ENCODE results near the gene TRIM29.
"Not testable (repeated sequence)": the region's sequence is repeated elsewhere in the genome, so short reads cannot be mapped to it uniquely, and the experiment has no call there.

Gene TRIM29

DNA sequence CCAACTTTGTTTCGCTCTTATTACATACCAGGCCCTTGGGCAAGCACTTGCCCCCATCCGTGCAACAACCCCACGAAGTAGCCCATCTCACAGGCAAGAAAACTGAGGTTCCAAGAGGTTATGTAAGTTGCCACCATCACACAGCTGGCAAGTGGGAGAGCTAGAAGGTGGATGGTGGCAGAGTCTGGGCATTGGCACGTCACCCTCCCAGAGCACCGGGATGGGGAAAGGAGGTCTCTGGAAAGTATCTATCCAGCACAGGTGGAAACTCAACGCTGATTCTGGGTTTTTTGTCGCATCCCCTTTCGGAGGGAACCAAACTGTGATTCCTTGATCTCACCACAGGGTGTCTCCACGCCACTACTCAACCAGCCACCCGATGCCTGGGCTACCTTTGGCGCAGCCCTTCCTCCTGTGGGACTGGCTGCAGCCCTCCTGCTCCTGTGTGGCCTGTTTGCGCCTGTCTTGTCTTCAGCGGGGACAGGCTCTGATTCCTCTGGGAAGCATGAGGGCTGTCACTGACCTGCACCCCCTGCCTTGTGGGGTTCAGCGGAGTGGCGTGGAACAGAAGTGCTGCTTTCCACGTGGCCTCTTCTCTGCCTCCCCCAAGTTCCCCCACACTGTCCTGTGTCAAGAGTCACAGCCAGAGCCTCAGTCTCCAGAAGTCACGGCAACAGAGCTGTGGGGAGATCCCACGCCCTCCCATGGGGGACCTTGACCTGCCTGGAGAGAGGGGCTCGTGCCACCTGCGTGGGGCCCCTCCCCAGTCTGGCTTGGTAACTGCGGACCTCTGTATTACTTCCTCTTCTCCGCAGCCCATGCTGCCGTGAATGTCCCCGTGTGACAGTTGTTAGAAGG is 34.4 kb upstream of the TRIM29 start:
- peak; percentile 77 for DNase-seq (ENCODE audit: low spot score)

DNA sequence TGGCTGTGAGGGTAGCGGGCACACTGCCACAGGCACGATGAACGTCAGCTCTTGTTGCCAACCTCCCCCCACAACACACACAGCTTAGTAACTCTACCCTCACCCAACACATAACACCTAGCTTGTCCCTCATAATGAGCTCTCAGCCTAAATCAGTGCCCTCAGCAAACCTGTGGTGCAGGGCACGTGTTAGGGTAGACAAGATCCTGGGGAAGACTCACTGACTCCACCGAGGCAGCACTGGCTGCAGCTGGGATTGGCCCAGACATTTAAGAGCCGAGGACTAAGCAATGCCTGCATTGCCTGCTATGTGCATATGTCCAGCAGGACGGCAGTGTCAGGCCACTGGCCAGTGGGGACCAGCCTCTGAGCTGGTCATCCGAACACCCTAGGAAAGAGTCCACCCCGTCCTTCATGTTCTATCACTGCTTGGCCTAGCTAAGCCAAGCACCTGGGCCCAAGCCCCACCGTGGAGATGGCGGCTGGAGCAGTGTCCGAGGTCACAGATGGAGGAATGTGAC is 32.9 kb upstream of the TRIM29 start:
- DNase-seq (ENCODE audit: low spot score): no peak

DNA sequence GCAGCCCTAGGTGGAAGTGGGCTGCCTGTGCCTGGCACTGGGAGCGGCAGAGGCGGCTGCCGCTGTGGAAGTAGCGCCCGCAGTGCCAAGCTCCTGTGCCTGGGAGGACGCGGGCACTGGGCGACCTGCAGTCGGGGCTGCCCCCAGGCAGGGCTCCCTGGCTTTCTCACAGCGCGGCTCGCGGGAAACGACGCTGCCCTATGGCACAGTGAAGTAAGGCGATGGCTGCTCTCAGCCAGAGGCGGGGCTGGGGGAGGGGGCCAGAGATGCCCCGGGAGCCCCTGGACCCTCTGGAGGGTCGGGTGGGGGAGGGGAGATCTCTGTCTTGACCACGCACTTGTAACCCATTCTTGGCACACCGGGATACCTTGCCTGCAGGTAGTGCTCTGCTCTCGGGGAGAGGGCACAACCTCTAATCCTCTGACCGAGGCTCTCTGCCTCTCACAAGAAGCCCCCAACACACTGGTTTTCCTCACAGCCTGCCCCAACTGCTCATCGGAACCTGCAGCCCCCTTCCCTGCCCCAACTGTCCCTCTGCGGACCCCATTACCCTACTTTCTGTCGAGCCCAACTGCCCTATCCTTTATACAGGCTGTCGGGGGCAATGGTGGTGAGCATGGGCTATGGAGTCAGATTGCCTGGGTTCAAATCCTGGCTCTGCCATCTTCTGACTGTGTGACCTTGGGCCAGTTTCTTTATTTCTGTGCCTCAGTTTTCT is 32.2 kb upstream of the TRIM29 start:
- no peak for DNase-seq (ENCODE audit: low spot score)

DNA sequence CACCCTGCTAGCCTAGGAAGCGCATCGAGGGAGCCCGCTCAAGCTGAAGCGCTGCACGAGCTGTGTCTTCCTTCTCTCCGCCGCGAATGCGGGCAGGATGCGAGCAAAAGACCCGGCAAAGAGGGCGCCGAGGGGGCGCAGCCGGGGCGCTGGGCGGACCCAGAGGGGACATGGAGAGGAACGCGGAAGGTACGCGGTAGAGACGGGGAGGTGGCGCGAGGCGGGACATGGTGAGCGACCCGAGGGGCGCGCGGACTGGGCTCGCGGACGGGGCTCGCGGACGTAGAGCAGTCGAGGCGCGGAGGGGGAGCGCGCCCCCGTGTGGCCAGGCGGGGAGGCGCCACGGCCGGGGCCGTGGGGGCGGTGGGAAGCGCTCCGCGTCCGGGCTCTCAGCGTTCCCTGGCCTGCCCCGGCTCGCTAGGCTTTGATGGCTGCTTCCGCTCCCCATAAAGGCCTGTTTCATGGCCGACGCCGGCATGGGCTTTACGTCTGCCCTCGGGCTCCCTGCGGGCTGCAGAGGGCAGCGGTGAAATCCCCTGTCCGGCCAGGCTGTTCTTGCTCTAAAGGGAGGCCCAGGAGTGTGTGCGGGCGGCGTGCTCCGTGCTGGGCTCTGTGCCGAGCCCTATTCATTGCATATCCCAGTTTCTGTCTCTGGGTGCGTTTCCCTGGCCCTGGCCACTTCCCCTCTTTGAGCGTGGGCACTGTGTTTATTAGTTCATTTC is 31.2 kb upstream of the TRIM29 start:
- peak; percentile 74 for DNase-seq (ENCODE audit: low spot score)

DNA sequence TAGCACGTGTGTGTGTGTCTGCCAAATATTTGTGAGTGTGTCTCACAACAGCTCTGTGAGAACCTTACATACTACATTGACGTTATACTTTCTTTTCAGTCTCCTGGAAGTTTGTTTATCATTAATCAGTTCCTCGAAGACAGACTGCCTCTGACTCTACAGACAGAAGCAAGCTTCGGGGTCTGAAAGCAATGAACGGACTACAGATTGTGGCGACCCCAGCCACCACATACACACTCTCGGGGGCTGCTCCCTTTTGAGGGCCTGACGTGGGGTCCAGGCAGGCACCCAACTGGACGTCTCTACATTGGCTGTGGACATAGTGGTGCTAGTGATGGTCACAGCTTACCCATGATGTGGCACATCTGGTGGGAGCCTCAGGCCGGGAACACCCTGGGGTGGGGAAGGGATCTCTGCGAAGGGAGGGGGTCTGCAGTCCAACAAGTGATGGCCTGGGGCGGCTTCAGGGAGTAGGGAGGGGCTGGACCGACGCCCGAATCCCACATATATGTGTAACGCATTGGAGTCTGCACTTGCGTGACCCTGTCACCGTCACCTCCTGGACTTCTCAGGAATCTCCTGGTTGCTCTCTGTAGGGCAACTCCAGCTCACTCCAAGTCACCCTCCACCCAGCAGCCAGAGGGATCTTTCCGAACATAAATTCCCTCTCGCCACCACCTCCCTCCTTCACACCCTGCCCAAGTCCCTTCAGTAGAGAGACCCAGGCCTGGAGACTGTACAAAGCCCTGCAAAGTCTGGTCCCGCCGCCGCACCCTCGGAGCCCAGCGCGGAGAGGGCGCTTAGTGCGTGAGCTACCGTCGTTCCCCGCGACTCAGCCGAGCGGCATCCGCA is 30.4 kb upstream of the TRIM29 start:
- peak; percentile 41 for DNase-seq (ENCODE audit: low spot score)

DNA sequence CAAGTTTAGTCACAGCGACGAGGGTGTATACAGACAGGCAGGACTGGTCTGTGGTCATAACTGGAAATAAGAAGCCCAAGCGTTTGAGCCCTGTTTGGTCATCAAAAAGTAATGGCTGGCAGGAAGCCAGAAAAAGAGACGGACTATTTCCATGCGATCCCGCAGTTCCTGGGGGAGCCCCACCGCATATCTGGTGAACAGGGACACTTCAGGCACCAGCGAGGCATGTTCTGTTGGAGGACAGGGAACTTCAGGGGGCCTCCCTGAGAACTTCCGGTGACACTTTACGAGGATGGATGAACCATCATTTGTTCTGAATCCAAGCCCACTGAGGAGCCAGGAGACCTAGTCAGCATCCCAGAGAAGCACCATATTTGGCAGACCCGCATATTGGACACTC is 29.7 kb upstream of the TRIM29 start:
- no peak for DNase-seq (ENCODE audit: low spot score)

DNA sequence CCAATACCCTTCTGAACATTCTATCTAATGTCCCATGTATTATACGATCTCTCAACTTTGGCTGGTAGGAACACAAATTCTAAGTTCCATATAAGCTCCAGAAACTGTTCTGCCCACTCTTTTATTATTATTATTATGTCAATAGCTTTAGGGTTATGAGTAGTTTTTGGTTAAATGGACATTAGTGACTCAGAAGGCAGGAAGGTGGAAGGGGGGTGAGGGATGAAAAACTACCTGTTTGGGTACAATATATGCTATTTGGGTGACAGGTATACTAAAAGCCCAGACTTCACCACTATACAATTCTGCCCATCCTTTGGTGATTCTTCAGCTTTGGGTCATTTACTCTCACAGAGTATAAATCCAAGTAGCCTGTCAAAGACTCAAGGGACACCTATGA is 22.5 kb upstream of the TRIM29 start:
- DNase-seq (ENCODE audit: low spot score): no peak

DNA sequence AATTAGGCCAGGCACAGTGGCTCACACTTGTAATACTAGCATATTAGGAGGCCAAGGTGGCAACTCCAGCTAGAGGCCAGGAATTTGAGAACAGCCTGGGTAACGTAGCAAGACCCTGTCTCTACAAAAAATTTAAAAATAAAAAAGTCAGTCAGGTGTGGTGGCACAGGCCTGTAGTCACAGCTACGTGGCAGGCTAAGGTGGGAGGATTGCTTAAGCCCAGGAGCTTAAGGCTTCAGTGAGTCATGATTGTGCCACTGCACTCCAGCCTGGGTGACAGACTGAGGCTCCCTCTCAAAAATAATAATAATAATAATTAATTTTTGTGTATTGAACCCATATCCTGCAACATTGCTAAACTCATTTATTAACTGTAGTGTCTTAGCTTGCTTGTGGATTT is 15.3 kb upstream of the TRIM29 start:
- DNase-seq (ENCODE audit: low spot score): no peak

DNA sequence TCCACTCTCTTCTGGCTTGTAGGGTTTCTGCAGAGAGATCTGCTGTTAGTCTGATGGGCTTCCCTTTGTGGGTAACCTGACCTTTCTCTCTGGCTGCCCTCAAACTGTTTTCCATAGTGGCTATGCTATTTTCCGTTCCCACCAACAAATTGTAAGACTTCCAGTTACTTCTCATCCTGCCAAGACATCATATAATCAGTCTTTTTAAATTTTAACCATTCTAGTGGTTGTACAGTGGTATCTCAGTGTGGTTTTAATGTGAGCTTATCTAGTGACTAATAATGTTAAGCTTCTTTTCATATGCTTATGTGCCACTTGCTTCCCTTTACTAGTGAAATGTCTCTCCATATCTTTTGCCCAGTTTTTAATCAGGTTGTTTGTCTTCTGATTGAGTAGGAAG is 13.6 kb upstream of the TRIM29 start:
- DNase-seq (ENCODE audit: low spot score): no peak

DNA sequence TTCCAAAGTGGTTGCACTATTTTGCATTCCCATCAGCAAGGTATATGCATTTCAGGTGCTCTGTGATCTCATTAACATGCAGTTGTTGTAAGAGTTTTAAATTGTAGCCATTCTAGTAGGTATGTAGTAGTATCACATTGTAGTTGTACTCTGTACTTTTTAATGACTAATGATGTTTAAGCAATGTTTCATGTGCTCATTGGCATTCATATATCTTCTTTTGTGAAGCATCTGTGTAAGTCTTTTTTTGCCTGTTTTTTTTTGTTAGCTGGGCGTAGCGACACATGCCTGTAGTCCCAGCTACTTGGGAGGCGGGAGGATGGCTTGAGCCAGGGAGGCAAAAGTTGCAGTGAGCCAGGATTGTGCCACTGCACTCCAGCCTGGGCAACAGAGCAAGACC is 11.3 kb upstream of the TRIM29 start:
- no peak for DNase-seq (ENCODE audit: low spot score)

DNA sequence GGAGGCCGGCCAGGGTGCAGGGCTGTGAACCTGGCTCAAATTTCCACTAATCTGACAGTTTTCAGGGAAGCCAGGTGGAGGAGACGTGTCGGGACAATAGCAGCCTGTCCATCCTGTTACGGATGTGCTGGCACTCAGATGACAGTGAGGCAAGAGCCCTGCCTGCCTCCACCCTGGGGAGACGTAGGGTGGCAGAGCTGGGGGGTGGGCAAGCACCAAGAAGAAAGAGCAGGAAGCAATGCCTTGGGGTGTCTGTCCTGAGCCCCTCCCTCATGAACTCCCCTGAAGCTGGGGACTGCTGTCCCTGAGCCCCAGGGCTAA is 10.0 kb upstream of the TRIM29 start:
- no peak for DNase-seq (ENCODE audit: low spot score)

DNA sequence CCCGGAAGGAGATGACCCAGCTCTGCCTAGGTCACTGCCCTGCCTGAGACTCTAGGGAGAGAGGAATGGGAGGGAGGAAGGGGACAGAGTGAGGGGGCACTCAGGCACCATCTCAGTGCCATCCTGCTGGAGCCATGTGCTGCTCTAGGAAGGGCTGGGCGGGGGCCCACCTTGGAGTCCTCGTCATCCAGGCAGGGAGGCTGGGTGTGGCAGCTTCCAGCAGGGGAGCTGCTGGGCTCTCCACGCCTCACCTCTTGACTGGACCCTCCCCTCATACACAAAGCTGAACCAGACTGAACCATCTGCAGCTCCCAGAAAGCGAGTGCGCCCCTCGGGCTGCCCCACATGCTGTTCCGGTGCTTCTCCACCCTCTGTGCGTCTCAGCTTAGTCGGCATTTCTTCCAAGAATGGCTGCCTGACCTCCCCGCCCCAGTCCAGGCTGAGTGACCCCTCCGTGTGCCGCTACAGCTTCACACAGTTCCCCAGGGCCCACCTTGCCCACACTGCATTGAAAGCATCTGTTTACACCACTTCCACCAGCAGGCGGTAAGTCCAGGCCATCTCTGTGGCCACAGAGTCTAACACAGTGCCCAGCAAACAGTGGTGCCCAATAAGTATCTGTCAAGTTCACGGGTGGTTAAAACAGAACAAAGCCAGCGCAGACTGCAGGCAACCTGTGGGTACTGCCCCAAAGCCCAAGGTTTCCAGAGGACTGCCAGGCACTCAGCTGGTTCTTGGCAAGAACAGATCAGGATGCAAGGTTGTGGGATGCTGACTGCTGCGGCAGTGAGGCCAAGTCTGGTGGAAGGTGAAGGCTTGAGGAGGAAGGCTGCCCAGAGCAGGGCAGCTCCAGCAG is 9.4 kb upstream of the TRIM29 start:
- no peak for DNase-seq (ENCODE audit: low spot score)

DNA sequence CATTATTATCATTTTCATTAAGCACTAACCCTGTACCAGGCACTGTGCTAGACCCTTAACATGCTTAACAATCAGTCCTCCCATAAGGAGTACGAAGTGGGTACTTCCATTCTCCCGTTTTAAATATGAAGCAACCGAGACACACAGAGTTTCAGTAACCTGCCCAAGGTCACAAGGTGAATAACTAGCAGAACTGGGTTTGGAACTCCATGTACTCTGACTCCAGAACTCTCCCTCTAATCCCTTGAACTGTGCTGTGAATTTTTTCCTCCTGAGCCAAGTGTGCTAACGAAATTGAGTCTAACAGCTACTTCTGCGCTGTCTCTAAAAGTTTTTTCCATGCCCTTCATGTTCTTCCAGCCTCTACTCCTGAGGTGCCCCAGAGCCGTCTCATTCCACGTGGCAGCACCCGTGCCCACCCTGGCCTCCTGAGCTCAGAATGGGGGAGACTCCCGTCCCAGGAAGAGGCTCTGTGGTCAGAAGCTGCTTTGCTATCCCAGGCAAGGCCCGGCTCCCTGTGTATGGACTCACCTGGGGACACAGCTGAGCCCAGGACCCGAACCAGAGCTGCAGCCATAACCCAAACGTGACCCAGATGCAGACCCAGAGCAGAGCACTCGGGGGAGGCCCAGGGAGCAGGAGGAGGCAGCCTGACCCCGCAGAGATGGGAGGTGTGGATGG is 8.6 kb upstream of the TRIM29 start:
- DNase-seq (ENCODE audit: low spot score): no peak

DNA sequence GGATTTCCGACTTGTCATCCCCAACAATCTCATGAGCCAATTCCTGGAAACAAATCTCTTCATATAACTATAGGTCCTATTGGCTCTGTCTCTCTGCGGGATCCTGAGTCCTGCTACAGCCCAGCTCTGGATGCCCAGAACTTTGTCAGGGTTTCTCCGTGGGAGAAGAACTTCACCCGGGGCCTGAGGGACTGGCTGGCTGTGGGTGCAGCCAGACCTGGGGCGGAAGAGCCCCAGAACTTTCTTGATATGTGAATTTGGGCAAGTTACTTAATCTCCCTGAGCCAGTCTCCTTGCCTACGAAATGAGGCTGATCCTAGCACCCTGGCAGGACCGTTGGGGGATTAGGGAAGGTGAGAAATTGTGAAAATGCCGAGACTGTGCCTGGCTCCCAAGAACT is 6.6 kb upstream of the TRIM29 start:
- DNase-seq (ENCODE audit: low spot score): no peak

DNA sequence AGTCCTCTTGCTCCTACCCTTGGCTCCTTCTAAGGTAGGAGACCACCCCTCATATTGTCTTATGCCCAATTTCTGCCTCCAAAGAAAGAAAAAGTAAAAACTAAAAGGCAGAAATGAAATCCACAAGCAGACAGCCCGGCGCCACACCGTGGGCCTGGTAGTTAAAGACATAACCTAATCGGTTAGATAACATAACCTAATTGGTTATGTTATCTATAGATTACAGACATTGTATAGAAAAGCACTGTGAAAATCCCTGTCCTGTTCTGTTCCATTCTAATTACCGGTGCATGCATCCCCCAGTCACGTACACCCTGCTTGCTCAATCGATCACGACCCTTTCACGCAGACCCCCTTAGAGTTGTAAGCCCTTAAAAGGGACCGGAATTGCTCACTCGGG is 5.6 kb upstream of the TRIM29 start:
- not testable (repeated sequence) for DNase-seq (ENCODE audit: low spot score)

DNA sequence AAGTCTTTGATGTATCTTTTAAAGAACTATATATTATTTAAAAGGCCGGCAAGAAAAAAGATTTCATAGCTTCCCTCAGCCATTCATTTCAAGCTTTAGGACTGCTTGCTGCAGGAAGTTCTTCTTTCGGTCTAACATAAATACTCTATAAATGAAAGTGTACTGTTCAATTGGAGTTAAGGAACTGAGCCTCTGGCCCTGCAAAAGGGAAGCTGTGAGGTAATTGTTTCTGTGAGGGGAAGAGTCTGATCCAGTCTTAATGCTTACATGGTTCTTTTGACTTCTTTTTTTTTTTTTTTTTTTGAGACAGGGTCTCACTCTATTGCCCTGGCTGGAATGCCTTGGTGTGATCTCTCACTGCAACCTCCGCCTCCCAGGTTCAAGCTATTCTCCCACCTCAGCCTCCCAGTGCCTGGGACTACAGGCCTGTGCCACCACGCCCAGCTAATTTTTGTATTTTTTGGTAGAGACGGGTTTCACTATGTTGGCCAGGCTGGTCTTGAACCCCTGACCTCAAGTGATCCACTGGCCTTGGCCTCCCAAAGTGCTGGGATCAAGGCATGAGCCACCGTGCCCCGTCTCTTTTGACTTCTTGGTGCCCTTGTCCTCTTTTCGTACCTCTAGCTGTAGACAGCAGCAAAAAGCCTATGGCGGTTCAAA is 4.7 kb upstream of the TRIM29 start:
- no peak for DNase-seq (ENCODE audit: low spot score)

DNA sequence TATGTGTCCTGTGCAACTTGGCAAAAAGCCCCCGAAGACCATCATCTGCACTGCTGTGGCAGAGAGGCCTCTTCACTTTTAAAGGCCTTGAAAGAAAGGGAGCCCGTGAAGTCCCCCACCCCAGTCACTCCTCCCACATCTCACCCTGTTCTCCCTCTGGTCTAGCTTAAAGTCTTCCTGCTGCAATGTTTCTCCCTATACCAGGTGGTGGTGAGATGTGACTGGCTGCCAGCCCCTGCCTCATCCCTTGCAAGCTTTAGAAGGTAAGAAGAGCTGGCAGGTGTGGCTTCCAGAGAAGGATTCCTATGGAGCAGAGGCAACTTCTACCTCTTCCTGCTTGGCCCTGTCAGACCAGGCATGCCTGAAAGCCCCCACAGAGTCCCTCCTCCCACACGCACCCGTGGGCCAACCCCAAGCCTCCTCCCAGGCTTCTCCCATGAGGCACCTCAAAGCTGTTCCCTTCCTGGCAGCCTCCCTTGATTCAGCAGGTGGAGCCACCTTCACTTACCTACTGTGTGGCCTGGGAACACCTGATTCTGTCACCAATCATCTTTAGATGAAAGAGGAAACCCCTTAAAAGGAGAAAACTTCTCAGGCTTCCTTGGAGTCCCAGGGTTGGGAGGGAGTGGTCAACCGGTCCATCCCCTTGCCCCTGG is 4.0 kb upstream of the TRIM29 start:
- DNase-seq (ENCODE audit: low spot score): peak; percentile 22

DNA sequence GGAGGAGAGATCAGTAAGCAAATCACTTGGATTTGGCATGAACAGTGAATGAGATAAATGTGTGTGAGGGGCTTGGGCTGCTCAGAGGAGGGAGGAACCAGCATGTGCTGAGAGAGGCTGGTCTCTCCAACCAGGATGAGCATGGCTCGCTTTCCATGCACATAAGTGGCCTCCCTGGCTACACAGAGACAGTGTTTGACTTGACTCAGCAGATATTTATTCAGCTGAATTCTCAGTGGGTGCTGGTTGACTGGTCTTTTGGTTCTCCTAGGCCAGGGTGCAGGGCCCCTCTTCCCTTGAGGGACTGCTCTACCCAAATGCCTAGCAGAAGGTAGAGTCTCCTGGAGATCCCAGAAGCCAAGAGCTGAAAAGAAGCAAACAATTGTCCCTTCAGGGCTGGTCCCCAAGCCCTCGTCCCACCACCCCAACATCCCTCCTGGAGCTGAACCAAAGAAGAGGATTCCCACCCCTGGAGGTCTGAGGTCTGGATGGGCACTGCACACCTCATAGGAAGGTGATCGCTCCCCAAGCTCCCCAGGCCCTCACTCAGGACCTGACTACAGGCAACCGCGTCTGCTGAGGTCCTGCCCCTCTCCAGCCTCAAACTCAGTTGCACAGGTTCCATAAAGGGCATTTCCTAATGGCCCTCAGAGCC is 3.3 kb upstream of the TRIM29 start:
- DNase-seq (ENCODE audit: low spot score): no peak
